Liver (tissue), 9 donors: ENCODE data around the gene BLNK. TPM values are rescaled to one million over a fixed set of nuclear protein-coding genes. Genes with fewer than 3 reads are reported as not detected.

Experiments
- DNase-seq: peaks from one replicate; pipeline ENCODE4 v3.0.0-alpha.2; 2017; ENCODE audit warnings: low spot score
- H3K27ac ChIP-seq, 2 donors: one replicate each; pipeline ENCODE4 v1.7.0; 2013; ENCODE audit warnings: inconsistent platforms in 2 of 2, low read length in 2 of 2, control low read depth in 1 of 2, low read depth in 1 of 2, mild to moderate bottlenecking in 1 of 2
- H3K27me3 ChIP-seq, 4 donors: one replicate each; pipeline versions ENCODE4 v1.6.1 to v1.7.0; 2013; ENCODE audit warnings: low read length in 3 of 4, inconsistent platforms in 1 of 4, mild to moderate bottlenecking in 1 of 4, moderate library complexity in 1 of 4; ENCODE audit not compliant: control insufficient read depth in 4 of 4, insufficient read depth in 4 of 4
- H3K36me3 ChIP-seq, 4 donors: one replicate each; pipeline versions ENCODE4 v1.6.1 to v1.7.0; 2013; ENCODE audit warnings: low read length in 3 of 4, mild to moderate bottlenecking in 3 of 4, low read depth in 1 of 4, moderate library complexity in 1 of 4; ENCODE audit not compliant: control insufficient read depth in 4 of 4, insufficient read depth in 3 of 4
- H3K4me1 ChIP-seq, 4 donors: one replicate each; pipeline versions ENCODE4 v1.6.1 to v1.7.0; 2013; ENCODE audit warnings: low read length in 3 of 4, mild to moderate bottlenecking in 3 of 4, moderate library complexity in 1 of 4; ENCODE audit not compliant: control insufficient read depth in 4 of 4, insufficient read depth in 4 of 4
- H3K4me3 ChIP-seq, 3 donors: one replicate each; pipeline versions ENCODE4 v1.6.1 to v1.7.0; 2013; ENCODE audit warnings: low read length in 3 of 3, control low read depth in 1 of 3, low read depth in 1 of 3, mild to moderate bottlenecking in 1 of 3
- H3K9ac ChIP-seq, 2 donors: one replicate each; pipeline ENCODE4 v1.7.0; 2013; ENCODE audit warnings: low read length in 2 of 2, mild to moderate bottlenecking in 2 of 2, moderate library complexity in 2 of 2, control low read depth in 1 of 2, low read depth in 1 of 2
- H3K9me3 ChIP-seq, 4 donors: one replicate each; pipeline versions ENCODE4 v1.6.1 to v1.7.0; 2013; ENCODE audit warnings: low read length in 3 of 4; ENCODE audit not compliant: control insufficient read depth in 4 of 4
- ATF3 ChIP-seq: IDR thresholded peaks from 2 replicates; pipeline ENCODE4 v1.6.1; 2016; ENCODE audit warnings: antibody characterized with exemption
- CTCF ChIP-seq: fragments of 150-350 bp; IDR thresholded peaks from 2 replicates; pipeline ENCODE4 v1.5.1; 2017; ENCODE audit warnings: improper control_type of control experiment, low read depth, low read length; ENCODE audit not compliant: missing input control
- EGR1 ChIP-seq, 2 donors: IDR thresholded peaks; 2 replicates each; pipeline ENCODE4 v1.6.1; 2016 to 2018; ENCODE audit warnings: antibody characterized with exemption in 2 of 2, low read depth in 2 of 2
- FOXA1 ChIP-seq: IDR thresholded peaks from 2 replicates; pipeline ENCODE4 v1.6.1; 2016; ENCODE audit warnings: antibody characterized with exemption
- FOXA2 ChIP-seq: IDR thresholded peaks from 2 replicates; pipeline ENCODE4 v1.6.1; 2016; ENCODE audit warnings: antibody characterized with exemption
- GABPA ChIP-seq, 2 donors: IDR thresholded peaks in 1 of 2; conservative IDR thresholded peaks in 1 of 2; 2 replicates each; pipeline ENCODE4 v1.6.1; 2016; ENCODE audit warnings: antibody characterized with exemption in 2 of 2, mild to moderate bottlenecking in 1 of 2, moderate library complexity in 1 of 2
- HNF4A ChIP-seq, 2 donors: conservative IDR thresholded peaks; 2 replicates each; pipeline ENCODE4 v1.6.1; 2016; ENCODE audit warnings: antibody characterized with exemption in 2 of 2, mild to moderate bottlenecking in 2 of 2
- HNF4G ChIP-seq: IDR thresholded peaks from 2 replicates; pipeline ENCODE4 v1.6.1; 2016; ENCODE audit warnings: antibody characterized with exemption
- JUND ChIP-seq, 2 donors: IDR thresholded peaks; 2 replicates each; pipeline ENCODE4 v1.6.1; 2016; ENCODE audit warnings: antibody characterized with exemption in 2 of 2
- MAX ChIP-seq: IDR thresholded peaks from 2 replicates; pipeline ENCODE4 v1.6.1; 2016; ENCODE audit warnings: antibody characterized with exemption
- NR2F2 ChIP-seq: IDR thresholded peaks from 2 replicates; pipeline ENCODE4 v1.6.1; 2016; ENCODE audit warnings: antibody characterized with exemption
- RAD21 ChIP-seq, 2 donors: IDR thresholded peaks; 2 replicates each; pipeline ENCODE4 v1.6.1; 2016; ENCODE audit warnings: antibody characterized with exemption in 2 of 2, mild to moderate bottlenecking in 2 of 2
- REST ChIP-seq: IDR thresholded peaks from 2 replicates; pipeline ENCODE4 v1.6.1; 2016; ENCODE audit warnings: antibody characterized with exemption, mild to moderate bottlenecking
- RXRA ChIP-seq, 2 donors: IDR thresholded peaks; 2 replicates each; pipeline ENCODE4 v1.6.1; 2017 to 2018; ENCODE audit warnings: antibody characterized with exemption in 2 of 2, mild to moderate bottlenecking in 1 of 2
- SP1 ChIP-seq: IDR thresholded peaks from 2 replicates; pipeline ENCODE4 v1.6.1; 2018; ENCODE audit warnings: antibody characterized with exemption, mild to moderate bottlenecking
- TAF1 ChIP-seq: conservative IDR thresholded peaks from 2 replicates; pipeline ENCODE4 v1.6.1; 2016; ENCODE audit warnings: antibody characterized with exemption, mild to moderate bottlenecking
- YY1 ChIP-seq: IDR thresholded peaks from 2 replicates; pipeline ENCODE4 v1.6.1; 2016; ENCODE audit warnings: antibody characterized with exemption, mild to moderate bottlenecking
- ZBTB33 ChIP-seq: IDR thresholded peaks from 2 replicates; pipeline ENCODE4 v1.6.1; 2016; ENCODE audit warnings: antibody characterized with exemption
- WGBS: extraction: QIAGEN DNeasy Blood & Tissue Kit; methylation state at CpG from one replicate; pipeline ENCODE4 v1.1.7; 2013; 5-methylcytosine and 5-hydroxymethylcytosine counted together
- polyA plus RNA-seq, 2 donors: library from polyadenylated mRNA; stranded (reverse) in 1 of 2; unstranded in 1 of 2; fragments of 200-250 nt in 1 of 2; fragments of >200 nt in 1 of 2; fragmentation: Nextera tagmentation in 1 of 2; extraction: Ambion mirVana in 1 of 2; gene quantifications; one replicate each; pipeline versions ENCODE4 v1.2.1 to v1.2.3, GENCODE V29; 2013 to 2015
- total RNA-seq, 2 donors: library from RNA; depleted of rRNA; stranded (reverse); fragments of >200 nt; gene quantifications; one replicate each; pipeline ENCODE4 v1.2.3, GENCODE V29; 2014
- donor health status: healthy.
- donor health status: healthy.
- donor health status: healthy.
- donor health status: healthy.
- donor health status: healthy.

The BLNK gene
- total and polyA plus RNA-seq, 4 donors = 3.3 to 45.2 (median 14.5) TPM

- TF ChIP-seq GABPA (IDR thresholded peaks at IDR 0.05 in 1 of 2, conservative IDR thresholded peaks at IDR 0.05 in 1 of 2) = no peak
- TF ChIP-seq REST = no peak
- TF ChIP-seq RXRA (IDR thresholded peaks at IDR 0.05) = no peak
- no peak for TF ChIP-seq ZBTB33
- no peak for TF ChIP-seq JUND (IDR thresholded peaks at IDR 0.05)
- TF ChIP-seq YY1 = no peak
- TF ChIP-seq MAX = no peak
- no peak for TF ChIP-seq ATF3
- TF ChIP-seq HNF4A (conservative IDR thresholded peaks at IDR 0.05) = no peak
- TF ChIP-seq HNF4G = no peak
- TF ChIP-seq NR2F2 = no peak
- no peak for TF ChIP-seq FOXA2
- TF ChIP-seq SP1 = no peak
- no peak for TF ChIP-seq EGR1 (IDR thresholded peaks at IDR 0.05; ENCODE audit: low read depth in 2 of 2)
- TF ChIP-seq RAD21 (IDR thresholded peaks at IDR 0.05) = no peak
- no peak for TF ChIP-seq FOXA1
- TF ChIP-seq CTCF = no peak
- no peak for TF ChIP-seq TAF1
- Histone ChIP-seq H3K4me1 (peaks cover 0 to 4% (median 2%) of the 10 kb centered on the region in 4 donors), H3K36me3 (no peaks in the 10 kb centered on the region), H3K27ac (no peak overlapping the region), H3K27me3 (no peaks in the 10 kb centered on the region), H3K4me3 (no peak overlapping the region), H3K9me3 (no peaks in the 10 kb centered on the region), H3K9ac (no peak overlapping the region)
- 98% methylated on average over 2 of the region's 2 CpGs for WGBS
- DNase-seq = no peak
Measured at GRCh38 chr10:96297486-96297885, 26.1 kb upstream of the BLNK start.
